Measurements from ENCODE around the gene SNX21.
"Not testable (repeated sequence)": the region's sequence is repeated elsewhere in the genome, so short reads cannot be mapped to it uniquely, and the experiment has no call there.

The SNX21 gene, protein sequence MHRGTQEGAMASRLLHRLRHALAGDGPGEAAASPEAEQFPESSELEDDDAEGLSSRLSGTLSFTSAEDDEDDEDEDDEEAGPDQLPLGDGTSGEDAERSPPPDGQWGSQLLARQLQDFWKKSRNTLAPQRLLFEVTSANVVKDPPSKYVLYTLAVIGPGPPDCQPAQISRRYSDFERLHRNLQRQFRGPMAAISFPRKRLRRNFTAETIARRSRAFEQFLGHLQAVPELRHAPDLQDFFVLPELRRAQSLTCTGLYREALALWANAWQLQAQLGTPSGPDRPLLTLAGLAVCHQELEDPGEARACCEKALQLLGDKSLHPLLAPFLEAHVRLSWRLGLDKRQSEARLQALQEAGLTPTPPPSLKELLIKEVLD

DNA sequence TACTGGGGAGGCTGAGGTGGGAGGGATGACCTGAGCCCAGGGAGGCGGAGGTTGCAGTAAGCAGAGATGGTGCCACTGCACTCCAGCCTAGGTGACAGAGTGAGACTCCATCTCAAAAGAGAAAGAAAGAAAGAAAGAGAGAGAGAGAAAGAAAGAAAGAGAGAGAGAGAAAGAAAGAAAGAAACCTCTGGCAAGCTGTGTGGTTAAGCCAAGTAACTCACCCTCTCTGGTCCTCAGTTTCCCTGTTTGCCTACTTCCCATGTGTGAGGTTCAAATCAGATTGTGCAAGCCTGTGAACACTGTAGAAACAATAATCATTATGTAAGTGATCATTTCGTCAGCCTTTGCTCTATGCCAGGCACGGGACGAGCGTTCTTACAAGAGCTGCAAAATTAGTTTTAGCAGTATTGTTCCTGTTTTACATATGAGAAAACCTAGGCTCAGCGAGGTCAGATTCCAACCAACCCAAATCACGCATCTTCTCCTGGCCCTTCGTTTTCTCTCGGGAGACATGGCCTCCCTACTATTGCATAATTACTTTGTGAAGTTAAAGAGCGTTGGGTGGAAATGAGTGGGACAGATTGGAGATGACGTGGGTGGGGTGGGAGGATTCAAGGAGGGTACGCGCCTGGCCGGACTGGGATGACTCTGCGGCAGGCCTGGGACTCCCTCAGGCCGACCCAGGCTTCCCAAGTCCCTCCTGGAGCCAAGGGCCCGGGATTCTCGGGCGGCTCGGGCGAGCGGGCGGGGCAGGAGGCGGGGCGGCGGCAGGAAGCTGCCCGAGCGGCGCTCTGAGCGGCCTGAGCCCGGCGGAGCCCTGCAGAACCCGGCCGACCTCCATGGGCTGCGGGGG lies at the start of gene SNX21:
Gene SNX21, plus strand, starts transcription at position 770 of the 853 bp plus-strand sequence. CDS start 121 bp downstream, outside the sequence.
- no peak for DNase-seq (ENCODE audit: low read depth in 2 of 2)

DNA sequence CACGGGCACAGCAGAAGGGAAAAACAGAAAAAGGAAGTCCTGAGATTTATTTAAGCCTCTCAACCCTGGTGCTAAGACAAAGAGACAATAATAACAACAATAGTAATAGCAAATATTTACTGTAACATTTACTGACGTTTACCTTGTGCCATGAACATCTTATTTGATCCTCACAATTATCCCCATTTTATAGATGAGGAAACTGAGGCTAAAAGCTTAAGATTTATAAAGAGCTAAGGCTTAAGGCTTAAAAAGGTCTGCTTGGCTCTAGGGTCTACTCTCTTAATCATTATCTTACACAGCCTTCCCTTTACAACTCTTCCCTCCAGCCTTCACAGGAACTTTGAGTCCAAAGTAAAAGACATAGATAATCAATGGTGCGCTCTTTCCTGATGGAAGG lies 45.2 kb upstream of the SNX21 start:
- DNase-seq (ENCODE audit: low read depth in 2 of 2): no peak

DNA sequence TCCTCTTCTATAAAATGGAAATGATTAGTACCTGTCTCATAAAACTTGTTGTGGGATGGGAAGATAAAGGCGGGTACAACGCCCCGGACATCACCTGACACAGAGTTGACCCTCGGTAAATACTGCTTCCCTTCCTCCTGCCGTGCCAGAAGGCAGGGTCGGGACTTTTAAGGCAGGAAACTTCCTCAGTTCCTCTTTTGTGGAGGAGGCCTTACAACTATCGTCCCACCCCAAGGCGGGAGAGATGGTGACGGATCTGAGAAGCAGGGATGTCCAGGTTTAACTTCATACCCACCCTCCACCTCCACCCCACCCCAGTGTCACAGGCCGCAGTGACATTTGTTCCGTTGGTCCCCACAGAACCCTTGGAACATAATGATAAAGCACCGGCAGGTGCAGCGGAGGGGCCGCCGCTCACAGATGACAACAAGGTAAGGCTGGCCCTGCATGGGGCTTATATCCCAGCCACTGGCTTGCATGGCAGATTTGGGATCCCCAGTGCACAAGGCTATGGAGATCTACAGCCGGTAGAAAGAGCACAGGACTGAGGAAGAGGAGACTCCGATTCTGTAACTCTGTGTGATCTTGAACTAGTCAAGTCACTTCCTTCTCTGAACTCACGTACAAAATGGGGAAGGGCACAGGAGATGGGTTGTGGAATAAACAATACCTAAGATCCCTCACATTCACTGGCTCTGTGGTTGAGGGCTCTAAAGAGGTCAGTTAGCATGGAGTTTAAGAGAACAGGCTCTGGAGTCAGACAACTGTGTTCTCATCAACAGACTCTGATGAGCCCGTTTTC lies 41.1 kb upstream of the SNX21 start:
- DNase-seq (ENCODE audit: low read depth in 2 of 2): no peak

DNA sequence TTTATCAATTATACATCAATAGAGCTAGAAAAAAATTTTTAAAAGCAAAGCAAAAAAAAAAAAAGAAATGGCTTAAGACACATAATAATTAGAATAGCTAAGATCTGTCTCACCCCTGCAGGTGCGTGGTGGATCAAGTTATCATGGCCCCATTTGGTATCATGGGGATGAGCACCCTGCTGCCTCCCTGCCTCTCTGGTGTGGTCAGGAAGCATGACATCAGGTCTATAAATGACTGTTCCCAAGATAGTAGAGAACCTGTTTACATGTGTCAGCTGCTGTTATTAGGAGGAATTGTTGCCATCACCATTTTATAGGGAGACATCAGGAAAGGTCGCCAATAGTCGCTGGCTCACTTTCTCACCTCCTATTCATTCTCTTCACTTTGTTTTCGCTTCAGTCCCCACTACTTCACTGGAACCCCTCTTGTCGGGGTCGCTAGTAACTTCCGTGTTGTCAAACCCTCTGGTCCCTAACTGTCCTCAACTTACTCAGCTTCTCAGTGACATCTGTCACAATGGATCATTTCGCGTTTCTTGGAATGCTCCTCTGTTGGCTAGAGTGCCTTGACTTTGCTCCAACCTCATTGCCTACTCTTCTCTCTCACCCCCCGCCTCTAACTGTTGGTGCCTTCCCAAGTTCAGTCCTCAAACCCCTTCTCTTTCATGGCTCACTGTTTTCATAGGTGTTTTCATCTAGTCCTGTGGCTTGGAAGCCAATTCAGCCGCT lies 37.1 kb upstream of the SNX21 start:
- DNase-seq (ENCODE audit: low read depth in 2 of 2): no peak

DNA sequence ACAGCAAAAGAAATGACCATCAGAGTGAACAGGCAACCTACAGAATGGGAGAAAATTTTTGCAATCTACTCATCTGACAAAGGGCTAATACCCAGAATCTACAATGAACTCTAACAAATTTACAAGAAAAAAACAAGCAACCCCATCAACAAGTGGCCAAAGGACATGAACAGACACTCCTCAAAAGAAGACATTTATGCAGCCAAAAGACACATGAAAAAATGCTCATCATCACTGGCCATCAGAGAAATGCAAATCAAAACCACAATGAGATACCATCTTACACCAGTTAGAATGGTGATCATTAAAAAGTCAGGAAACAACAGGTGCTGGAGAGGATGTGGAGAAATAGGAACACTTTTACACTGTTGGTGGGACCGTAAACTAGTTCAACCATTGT lies 36.1 kb upstream of the SNX21 start:
- DNase-seq (ENCODE audit: low read depth in 2 of 2): not testable (repeated sequence)

DNA sequence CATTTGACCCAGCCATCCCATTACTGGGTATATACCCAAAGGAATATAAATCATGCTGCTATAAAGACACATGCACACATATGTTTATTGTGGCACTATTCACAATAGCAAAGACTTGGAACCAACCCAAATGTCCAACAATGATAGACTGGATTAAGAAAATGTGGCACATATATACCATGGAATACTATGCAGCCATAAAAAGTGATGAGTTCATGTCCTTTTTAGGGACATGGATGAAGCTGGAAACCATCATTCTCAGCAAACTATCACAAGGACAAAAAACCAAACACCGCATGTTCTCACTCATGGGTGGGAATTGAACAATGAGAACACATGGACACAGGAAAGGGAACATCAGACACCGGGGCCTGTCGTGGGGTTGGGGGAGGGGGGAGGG lies 35.6 kb upstream of the SNX21 start:
- not testable (repeated sequence) for DNase-seq (ENCODE audit: low read depth in 2 of 2)

DNA sequence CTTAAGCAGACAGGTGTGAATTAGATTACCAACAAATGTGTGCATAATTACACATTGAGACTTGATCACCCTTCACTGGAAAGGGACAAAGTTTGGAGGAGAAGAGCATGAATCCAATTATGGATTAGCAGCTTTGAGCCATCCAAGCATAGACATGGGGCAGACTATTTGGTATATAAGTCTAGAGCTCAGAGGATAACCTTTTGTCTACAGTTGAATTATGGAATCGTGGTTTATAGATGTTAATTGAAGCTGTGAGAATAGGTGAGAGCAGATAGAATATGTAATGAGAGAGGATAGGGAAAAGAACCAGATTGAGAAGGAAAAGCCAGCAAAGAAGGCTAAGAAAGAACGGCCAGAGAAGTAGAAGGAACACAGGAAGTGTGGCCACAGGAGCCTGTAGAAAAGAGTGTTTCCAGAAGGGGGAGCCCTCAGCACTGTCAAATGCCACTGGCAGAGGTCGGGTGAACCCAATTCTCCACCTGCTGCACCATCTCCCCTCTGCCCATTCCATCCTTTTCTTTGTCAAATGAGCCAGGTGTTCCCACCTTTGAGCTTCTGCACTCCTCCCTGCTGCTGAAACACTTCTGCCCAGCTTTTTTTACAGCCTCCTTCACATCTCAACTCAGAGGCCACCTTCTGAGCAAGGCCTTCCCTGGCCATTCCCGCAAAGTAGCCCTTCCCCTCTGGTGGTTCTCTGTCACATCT lies 34.5 kb upstream of the SNX21 start:
- DNase-seq (ENCODE audit: low read depth in 2 of 2): peak in 1 of 2 donors; percentile 37

DNA sequence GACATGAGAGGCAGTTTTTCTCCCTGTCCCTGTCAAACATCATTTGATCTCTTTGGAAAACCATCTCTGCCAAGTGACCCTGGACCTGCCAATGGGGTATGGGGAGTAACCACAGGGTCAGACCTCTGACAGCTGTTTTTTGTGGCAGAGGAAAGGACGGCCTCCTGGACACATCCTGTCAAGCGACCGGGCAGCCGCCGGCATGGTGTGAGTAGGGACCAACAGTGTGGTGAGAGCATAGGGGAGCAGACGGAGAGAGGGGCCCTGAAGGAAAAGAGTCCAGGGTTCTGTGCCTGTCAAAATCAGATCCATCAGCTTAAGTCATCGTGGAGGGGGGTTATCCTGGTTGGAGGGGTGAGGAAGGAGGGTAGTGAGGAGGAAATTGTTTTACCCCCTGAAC lies 31.7 kb upstream of the SNX21 start:
- no peak for DNase-seq (ENCODE audit: low read depth in 2 of 2)

DNA sequence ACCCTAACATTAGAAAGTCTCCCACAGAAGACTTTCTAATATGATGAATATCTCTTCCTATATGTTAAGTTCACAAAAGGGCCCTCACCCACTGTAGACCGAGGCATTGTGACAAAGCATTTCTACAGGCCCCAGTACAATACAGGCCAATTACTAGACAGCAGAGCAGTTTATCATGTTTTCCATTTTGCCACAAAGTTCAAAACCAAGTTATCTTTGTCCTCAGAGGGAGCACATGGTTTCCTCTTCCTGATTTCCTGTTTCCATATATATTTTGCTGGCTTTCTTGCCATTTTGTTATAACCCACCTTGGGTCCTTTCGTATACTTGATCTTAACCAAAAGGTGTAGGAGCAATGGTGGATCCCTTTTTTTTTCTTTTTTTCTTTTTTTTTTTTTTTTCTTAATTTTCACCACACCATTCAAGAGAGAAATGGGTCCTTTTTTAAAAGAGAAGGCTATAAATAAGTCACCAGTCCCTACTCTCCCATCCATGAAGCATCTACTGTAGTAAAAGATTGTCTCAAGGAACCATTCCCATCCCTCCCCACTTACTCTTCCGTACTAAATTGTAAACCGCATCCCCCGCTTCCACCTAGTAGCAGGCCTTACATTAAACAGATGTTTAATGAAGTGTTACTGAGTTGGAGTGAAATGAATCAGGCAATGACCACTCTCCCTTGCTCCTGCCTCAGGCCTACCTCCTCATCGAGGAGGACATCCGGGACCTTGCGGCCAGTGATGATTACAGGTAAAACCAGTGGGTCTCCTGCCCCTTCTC lies 23.2 kb upstream of the SNX21 start:
- DNase-seq (ENCODE audit: low read depth in 2 of 2): no peak

DNA sequence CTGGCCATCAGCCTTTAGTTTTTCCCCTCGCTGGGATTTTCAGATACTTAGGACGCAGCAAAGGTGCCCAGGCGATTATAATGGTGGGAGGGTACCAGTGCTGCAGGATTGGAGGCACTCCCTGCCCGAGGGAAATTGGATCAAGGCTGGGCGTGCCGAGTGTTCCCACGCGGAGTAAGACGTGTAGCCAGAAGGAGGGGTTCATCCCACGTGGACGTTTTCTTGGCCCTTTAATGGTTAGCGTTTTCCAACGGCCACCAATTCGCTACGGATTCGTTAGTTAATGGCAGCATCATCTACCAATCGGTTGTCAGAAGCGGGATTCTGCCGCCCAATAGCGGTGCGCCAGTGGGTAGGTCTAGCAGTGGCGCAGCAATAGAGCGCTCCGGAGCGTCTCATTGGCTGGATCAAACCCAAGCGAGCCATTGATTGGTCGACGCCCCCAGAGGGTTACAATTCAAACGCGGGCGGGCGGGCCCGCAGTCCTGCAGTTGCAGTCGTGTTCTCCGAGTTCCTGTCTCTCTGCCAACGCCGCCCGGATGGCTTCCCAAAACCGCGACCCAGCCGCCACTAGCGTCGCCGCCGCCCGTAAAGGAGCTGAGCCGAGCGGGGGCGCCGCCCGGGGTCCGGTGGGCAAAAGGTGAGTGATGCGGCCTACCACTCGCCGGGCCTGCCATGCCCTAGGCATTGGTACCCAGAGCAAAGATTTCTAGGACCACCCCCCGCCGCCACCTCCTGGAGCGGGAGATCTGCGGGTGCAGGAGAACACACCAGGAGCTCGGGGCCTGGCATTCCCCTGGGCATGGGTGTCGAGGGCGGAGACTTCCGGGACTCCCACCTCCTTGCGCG lies 21.2 kb upstream of the SNX21 start, which contains the start of gene UBE2C:
Gene UBE2C, plus strand, starts transcription at position 488 of the 849 bp plus-strand sequence. Its CDS starts 52 bp downstream, at position 540.
- DNase-seq (ENCODE audit: low read depth in 2 of 2): peak; percentile 86 to 92

DNA sequence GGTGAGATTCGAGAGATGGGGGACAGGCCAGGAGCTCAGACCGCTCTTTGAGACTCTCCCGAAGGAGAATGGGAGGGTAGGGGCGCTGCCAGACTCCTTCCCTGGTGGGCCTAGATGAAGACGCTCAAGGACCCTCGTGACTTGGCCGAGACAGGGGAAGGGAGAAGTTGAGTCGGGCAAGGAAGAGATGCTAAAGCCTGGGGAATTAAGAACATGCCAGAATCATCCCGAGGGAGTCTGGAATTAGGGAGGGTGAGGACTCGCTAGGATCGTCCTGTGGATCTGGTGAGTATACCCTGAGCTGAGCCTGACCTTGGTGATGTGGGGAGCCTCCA lies 20.6 kb upstream of the SNX21 start:
- no peak for DNase-seq (ENCODE audit: low read depth in 2 of 2)

DNA sequence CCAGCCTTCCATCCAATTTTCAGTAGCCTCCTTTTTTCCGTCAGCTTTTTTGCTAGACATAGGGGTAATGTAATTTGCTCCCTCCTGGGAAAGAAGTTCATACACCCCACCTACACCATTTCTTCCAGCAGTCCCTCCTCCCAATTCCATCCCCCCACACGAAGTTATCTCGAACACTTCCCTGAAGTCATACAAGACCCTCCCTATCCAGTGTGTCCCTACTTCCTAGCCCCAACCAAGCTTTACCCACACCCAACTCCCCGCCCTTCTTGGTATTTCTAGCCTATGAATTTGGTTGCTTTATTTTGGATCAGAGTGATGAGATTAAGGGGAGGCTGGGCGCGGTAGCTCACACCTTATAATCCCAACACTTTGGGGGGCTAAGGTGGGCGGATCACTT lies 20.1 kb upstream of the SNX21 start:
- no peak for DNase-seq (ENCODE audit: low read depth in 2 of 2)

DNA sequence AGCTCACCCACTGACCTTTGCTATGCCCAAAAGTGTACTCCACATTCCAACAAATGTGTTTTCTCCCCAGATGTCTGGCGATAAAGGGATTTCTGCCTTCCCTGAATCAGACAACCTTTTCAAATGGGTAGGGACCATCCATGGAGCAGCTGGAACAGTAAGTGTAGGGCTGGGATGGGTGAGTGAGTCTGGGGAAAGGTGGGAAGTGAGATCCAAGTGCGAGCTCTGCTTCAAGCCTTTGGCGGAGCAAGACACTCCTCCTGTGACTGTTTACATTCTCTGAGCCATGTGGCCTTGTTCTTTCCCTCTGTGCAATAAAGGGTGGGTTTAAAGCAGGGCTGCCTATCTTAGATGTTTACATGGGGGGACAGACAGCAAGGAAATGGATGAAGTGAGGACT lies 19.3 kb upstream of the SNX21 start:
- no peak for DNase-seq (ENCODE audit: low read depth in 2 of 2)

DNA sequence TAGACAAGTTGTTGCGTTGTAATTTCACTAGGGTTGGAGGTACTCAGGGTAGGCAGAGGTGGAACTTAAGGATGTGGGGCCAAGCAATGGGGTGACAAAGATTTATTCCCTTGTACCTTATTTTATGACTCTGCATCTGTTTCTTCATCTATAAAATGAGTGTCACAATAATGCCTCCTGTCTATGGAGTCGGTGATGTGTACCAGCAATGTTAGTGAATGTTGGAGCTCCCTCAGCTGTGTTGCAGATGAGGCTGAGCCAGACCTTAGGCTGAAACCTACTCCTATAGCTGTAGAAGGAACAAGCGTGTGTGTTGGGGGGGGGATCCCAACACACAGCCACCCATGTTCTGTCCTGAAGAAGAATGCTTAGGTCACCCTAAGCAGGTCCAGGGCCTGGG lies 16.6 kb upstream of the SNX21 start:
- no peak for DNase-seq (ENCODE audit: low read depth in 2 of 2)

DNA sequence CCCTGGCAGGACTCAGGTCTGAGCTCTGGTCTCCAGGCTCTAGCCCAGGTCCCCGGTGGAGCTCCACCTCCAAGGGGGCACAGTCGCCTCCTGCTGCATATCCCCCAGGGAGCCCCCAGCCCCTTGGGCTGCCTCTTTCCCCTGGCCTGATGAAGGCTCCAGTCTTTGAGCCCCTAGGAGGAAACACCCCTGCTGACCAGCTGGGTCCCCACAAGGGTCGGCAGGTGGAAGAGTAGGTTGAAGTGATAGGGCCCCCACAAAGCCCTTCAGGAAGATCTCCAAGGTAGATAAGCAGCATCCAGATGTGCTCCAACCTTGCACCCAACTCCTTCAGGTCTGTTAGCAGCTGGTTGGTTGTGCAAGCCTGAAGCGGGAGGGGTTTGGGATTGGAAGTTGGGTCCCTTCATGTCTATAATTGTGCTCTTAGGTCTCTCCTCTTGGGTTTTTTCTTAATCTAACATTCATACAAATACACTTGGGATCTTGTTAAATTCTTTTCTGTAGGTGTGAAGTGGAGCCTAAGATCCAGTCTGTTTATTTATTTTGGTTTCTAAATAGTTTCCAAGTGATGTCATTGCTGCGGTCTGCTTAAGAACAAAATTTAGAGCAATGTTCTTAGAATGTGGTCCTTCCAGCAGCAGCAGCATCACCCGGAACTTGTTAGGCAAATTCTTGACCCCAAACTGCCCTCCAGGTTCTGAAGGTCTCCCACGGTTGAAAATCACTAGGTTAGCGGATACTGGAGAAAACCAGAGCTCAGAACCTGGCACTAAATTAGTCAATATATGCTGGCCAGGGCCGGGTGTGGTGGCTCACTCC lies 16.0 kb upstream of the SNX21 start:
- no peak for DNase-seq (ENCODE audit: low read depth in 2 of 2)

DNA sequence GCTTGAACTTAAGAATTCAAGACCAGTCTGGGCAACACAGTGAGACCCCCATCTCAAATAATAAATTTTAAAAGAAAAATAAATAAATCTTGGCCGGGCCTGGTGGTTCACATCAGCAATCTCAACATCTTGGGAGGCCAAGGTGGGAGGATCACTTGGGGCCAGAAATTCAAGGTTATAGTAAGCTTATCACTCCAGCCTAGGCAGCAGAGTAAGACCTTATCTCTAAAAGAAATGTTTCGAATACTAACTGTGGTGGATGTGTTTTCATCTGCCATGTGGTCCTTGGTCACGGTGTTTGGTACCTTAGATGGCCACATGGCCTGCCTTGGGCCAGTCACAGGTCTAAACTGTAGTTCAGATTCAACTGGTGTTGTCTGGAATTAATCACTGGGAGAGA lies 15.4 kb upstream of the SNX21 start:
- DNase-seq (ENCODE audit: low read depth in 2 of 2): no peak

DNA sequence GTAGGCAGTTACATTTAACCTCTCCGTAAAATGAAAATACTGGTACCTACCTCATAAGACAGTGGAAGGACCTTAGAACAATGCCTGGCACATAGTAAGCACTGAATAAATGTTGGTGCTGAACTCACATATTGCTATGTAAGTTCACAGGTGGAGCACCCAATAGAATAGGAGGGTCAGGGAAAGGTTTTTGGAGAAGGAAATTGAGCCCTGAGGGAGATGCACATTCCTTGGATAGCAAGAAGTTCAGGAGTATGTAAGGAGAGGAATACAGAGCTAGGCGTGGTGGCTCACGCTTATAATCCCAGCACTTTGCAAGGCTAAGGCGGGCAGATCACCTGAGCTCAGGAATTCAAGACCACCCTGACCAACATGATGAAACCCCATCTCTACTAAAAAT lies 14.1 kb upstream of the SNX21 start:
- DNase-seq (ENCODE audit: low read depth in 2 of 2): no peak

DNA sequence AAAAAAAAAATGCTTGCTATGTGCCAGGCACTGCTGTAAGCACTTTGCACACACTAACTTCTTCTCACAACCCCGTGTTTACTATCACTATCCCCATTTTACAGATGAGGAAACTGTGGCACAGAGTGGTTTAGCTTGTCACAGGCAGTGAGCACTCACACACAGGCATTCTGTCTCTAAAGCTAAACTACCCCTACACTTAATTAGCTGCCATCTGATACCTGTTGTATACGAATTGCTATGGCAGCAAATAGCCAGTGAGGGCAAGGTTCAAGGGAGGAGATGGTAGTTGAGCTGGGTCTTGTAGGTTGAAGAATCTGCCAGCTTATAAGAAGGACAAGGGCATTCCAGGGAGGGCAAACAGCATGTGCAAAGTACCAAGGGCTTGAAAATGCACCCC lies 11.7 kb upstream of the SNX21 start:
- DNase-seq (ENCODE audit: low read depth in 2 of 2): no peak

Measured in stimulated activated CD8-positive, alpha-beta memory T cell treated with anti-CD3 and anti-CD28 coated beads, Interleukin-2, amount 100 ng/mL, for 48 hours (primary cell).